ENCODE results near the gene KMT2E.
"Not testable (repeated sequence)": the region's sequence is repeated elsewhere in the genome, so short reads cannot be mapped to it uniquely, and the experiment has no call there.

The KMT2E gene

DNA sequence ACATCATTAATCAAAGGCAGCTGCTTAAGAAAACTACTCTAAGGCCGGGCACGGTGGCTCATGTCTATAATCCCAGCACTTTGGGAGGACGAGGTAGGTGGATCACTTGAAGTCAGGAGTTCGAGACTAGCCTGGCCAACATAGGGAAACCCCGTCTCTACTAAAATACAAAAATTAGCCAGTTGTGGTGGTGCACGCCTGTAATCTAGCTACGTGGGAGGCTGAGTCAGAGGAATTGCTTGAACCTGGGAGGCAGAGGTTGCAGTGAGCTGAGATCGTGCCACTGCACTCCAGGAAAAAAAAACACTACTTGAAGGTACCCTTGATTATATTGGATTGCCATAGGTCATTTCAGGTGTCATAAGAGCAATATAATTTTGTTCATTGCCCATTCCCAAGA, 14.9 kb downstream of the KMT2E start:
- not testable (repeated sequence) for DNase-seq (ENCODE audit: low spot score)

DNA sequence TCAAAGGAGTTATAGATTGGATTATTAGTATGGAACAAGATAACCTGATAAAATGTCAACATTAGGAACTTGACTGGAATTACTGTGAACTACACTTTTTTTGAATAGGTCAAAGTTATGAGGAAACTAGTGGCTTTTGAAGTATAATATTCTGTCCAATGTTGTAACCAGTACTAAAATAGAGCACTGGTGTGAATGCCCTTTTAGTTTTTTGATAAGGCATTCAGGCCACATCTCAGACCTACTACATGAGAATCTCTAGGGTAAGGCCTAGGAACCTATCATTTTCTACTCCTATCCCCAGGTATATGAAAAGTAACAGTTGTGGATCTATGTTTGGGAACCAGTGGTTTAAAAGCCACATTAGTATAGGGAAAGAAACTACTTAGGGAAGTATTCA, 16.4 kb downstream of the KMT2E start:
- DNase-seq (ENCODE audit: low spot score) = no peak

DNA sequence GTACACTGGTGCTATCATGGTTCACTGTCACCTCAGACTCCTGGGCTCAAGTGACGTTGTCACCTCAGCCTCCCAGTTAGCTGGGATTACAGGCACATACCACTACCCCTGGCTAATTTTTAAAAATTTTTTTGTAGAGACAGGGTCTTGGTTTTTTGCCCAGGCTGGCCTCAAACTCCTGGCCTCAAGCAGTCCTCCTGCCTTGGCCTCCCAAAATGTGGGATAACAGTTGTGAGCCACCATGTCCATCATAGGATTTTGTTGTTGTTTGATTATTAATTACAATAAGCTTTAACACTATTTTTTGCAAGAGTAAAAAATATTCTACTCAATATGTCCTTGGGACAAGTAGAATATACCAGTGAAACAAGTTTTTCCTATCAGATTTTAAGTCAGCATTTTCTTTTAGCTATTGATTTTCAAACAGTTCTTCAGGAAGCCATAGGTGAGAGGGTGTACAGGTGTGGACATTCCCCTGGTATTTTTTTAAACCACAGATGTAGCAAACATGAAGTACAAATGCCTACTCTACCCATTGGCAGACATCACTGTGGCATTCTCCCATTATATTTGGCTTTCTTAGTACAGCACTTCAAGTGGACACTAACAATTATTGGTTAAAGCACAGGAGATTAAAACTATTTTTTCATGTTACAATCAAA, 18.7 kb downstream of the KMT2E start:
- no peak for DNase-seq (ENCODE audit: low spot score)

DNA sequence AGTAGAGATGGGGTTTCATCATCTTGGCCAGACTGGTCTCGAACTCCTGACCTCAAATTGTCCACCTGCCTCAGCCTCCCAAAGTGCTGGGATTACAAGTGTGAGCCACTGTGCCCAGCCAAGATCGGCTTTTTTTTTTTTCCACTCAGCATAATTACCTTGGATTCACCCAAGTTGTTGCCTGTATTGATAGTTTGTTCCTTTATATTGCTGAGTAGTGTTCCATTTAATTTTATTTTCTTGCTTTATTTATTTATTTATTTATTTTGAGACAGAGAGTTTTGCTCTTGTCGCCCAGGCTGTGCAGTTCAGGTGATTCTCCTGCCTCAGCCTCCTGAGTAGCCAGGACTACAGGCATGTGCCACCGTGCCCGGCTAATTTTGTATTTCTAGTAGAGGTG, 21.3 kb downstream of the KMT2E start:
- no peak for DNase-seq (ENCODE audit: low spot score)

DNA sequence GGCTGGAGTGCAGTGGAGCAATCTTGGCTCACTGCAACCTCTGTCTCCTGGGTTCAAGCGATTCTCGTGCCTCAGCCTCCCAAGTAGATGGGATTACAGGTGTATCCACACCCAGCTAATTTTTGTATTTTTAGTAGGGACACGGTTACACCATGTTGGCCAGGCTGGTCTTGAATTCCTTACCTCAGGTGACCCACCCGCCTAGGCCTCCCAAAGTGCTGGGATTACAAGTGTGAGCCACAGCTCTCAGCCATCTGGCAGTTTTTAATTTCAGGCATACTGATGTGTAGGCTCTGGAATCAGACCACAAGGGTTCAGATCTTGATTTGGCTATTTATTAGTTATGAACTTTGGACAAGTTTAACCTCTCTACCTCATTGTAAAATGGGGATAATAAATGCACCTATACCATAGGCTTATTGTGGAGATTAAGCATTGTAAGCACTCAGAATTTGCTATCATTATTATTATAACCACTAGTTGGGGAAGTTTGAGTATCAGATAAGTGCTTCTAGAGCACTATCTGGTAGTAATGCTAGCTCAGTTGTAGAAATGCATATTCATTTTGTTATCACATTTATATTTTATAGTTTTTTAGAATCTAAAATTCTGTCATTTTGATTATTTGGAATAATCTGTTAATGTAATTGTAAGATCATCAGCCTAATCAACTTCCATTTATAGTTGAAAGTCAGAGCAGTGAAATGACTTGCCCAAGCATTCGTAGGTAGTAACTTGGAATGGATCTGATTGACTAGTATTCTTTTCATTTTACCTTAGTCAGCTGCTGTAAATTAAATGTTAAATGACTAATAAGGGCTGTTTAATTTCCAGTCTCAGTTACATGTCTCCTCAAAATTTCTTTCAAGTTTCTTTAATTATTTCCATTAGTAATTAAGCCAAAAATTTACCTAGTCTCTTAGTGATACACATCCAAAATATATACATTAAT, 22.5 kb downstream of the KMT2E start:
- DNase-seq (ENCODE audit: low spot score) = no peak

DNA sequence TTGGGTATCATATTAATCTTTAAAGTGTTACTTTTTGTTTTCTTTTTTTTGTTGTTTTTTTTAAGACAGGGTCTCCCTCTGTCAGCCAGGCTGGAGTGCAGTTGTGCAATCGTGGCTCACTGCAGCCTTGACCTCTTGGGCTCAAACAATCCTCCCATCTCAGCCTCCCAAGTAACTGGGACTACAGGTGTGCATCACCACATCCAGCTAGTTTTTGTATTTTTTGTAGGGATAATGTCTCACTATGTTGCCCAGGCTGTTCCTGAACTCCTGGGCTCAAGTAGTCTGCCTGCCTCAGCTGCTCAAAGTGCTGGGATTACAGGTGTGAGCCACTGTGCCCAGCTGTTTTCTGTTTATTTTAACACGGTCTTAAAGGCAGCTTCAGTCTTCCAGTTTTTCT, 23.3 kb downstream of the KMT2E start:
- DNase-seq (ENCODE audit: low spot score) = no peak

DNA sequence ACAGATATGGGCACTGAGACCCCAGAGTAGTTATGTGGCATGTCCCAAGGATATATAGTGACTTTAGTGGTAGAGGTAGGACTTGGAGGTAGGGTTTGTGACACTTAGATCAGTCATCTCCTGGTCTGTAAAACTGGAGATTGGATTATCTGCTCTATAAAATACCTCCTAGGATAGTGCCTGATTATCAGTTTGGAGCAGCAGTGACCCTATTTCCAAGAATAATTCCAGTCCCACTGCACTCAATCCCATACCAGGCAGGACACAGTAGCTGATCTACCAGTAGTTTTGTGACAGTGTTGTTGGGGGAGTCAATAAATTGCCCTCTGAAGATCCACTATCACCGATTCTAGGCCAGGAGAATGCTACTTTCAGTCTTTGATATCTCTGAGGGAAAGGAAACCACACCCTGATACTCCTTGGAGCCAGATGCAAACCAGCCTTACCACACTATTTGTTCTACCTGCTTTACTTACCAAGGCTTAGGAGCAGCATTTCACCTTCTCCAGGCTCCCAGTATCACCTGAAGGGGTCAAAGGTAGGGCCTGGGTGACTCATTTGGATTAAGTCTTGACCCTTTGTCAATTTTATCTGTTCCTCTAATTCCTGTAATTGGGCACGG, 30.6 kb downstream of the KMT2E start:
- DNase-seq (ENCODE audit: low spot score) = no peak

DNA sequence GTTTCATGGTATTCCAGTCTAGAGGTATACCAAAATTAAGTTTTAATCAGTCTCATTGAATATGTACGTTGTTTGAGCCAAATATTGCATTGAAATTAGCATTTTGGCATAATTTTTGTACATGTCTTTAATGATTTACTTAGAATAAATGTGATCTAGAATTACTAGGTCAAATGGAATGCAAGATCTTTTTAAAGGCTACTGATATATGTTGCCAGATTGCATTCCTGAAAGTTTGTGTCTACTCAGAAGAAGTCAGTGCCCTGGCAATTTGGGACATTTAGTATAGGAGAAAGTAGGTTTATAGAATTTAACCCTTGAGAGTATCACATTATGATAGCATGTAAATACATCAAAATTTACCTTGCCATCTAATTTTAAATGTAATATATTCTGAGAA, 32.4 kb downstream of the KMT2E start:
- DNase-seq (ENCODE audit: low spot score) = no peak

DNA sequence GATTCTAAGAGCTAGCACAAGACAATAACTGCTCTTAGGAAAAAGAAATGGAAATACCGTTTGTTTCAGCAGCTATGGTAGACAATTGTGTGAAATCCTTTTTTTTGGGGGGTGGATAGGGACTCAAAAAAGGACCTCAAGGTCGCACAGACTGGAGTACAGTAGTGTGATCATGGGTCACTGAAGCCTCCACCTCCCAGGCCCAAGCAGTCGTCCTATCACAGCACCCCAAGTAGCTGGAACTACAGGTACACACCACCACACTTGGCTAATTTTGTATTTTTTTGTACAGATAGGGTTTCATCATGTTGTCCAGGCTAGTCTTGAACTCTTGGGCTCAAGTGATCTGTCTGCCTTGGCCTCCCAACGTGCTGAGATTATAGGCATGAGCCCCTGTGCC, 33.9 kb downstream of the KMT2E start:
- no peak for DNase-seq (ENCODE audit: low spot score)

DNA sequence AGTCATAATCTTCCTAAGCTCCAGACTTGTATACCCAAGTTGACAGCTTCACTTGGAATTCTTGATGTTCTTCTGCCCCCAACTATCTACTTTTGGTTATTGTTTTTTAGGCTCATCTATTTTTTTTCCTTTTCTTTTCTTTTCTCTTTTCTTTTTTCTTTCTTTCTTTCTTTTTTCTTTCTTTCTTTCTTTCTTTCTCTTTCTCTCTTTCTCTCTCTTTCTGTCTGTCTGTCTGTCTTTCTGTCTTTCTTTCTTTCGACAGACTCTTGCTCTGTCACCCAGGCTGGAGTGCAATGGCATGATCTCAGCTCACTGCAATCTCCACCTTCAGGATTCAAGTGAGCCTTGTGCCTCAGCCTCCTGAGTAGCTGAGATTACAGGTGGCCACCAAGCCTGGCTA, 36.5 kb downstream of the KMT2E start:
- DNase-seq (ENCODE audit: low spot score) = no peak

DNA sequence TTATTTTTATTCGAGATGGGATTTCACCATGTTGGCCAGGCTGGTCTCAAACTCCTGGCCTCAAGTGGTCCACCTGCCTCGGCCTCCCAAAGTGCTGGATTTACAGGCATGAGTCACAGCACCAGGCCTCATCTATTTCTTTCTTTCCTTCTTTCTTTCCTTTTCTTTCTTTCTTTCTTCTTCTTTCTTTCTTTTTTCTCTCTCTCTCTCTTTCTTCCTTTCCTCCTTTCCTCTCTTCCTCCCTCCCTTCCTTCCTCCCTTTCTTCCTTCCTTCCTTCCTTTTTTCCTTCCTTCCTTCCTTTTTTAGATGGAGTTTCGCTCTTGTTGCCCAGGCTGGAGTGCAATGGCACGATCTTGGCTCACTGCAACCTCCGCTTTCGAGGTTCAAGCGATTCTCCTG, 36.9 kb downstream of the KMT2E start:
- not testable (repeated sequence) for DNase-seq (ENCODE audit: low spot score)

DNA sequence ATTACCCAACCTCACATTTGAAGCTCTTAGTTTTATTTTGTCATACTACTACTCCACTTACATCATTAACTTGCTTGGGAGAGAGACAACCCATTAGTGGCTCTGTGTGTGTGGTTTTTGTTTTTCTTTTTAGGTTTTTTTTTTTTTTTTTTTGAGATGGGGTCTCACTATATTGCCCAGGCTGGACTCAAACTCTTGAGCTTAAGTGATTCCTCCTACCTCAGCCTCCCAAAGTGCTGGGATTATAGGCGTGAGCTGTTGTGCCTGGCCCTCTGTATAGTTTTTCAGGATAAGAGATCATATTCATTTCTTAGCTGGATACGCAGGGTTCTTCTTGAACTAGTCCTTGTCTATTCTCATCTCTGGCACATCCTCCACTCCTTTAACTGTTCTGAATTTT, 41.1 kb downstream of the KMT2E start:
- no peak for DNase-seq (ENCODE audit: low spot score)

DNA sequence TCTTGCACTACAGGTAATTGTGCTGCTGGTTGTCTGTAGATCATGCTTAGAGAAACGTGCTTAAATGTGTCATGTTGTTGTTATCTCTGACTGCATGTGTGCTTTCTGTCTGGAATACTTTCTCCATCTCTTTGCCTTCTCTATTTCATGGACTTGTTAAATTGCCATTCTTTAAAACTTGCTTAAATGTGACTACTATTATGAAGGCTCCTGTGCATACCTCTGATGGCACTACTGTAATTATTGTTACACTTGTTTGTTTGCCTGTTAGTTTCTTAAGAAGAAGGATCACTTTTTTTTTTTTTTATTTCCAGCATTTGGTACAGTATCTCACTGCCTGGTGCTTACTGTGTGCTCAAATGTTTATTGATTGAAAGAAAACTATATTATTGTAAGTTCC, 41.6 kb downstream of the KMT2E start:
- DNase-seq (ENCODE audit: low spot score) = no peak

DNA sequence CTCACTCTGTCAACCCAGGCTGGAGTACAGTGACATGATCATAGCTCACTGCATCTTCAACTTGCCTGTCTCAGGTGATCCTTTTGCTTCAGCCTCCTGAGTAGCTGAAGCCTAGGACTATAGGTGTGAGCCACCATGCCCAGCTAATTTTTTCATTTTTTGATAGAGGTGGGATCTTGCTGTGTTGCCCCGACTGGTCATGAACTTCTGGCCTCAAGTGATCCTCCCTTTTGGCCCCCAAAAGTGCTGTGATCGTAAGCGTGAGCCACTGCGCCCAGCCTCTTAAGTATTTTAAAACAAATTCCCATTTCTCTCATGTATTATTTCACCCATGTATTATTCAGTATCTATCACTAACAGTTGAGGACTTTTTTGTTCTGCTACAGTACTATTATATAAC, 43.5 kb downstream of the KMT2E start:
- DNase-seq (ENCODE audit: low spot score) = no peak

DNA sequence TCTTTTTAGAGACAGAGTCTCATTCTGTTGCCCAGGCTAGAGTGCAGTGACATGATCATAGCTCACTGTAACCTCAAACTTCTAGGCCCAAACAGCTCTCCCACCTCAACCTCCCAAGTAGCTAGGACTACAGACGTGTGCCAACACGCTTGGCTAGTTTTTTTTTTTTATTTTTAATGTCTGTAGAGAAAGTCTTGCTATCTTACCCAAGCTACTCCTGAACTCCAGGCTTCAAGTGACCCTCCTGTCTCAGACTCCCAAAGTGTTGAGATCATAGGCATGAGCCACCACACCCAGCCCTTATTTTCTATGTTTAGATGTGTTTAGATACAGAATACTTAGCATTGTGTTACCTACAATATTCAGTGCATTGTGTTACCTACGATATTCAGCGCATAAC, 46.4 kb downstream of the KMT2E start:
- DNase-seq (ENCODE audit: low spot score) = no peak

DNA sequence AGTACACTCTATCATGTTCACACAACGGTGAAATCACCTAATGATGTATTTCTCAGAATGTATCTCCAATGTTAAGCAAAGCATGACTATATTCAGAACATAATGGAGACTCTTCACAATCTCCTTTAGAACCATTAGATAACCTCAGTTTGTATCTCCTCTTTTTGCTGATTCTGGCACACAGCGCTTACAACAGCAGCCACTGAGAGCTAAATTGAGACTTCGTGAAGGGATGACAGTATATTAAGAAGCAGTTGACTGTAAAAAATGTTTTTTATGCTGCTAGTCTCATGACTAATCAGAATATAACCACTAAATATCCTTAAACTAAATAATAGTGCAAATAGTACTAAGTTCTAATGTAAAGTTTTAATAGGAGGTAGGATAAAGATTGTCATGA, 46.9 kb downstream of the KMT2E start:
- no peak for DNase-seq (ENCODE audit: low spot score)

DNA sequence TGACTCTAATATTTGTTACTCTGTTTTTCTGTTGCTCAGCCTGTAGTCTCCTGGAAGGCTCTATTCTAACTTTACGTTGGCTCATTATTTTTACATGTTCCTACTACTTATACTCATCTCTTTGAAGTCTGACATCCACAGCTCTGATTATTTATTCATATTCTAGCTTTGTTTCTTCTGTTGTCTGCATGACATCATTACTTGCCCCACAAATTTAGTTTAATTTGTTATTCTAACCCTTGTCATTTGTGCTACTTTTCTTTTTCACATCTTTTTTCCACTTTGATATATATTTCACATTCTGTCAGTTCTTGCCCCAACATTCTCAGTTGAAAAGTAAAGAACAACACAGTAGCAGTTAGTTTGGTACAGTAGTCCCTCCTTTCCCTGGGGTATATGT, 51.1 kb downstream of the KMT2E start:
- no peak for DNase-seq (ENCODE audit: low spot score)

DNA sequence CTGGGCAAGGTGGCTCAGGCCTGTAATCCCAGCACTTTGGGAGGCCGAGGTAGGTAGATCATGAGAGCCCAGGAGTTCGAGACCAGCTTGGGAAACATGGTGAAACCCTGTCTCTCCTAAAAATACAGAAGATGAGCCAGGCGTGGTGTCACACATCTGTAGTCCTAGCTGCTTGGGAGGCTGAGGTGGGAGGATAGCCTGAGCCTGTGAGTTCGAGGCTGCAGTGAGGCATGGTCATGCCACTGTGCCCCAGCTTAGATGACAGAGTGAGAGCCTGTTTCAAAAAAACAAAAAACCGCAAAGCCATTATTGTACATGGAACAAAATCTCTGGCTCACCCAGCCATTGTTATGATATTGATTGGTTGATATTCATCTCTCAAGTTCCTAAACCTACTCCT, 53.7 kb downstream of the KMT2E start:
- DNase-seq (ENCODE audit: low spot score) = no peak

DNA sequence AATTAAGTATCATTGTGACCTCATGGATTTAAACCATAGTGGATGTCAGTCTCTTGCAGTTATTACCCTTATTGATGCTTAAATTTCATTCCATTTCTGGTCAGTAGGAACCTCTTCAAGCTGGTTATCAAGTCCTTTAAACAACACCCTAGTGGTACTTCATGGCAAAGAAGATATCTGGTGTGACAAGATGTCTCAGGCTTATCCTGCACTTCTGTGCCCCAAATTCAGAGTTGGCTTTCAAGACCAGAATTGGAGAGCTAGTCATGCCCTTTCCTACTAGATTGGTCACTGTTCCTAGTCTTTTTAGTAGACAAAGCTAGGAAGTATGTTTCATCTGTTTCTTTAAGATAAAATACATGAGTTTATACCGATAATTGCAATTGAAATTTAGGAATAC, 54.9 kb downstream of the KMT2E start:
- DNase-seq (ENCODE audit: low spot score) = no peak

DNA sequence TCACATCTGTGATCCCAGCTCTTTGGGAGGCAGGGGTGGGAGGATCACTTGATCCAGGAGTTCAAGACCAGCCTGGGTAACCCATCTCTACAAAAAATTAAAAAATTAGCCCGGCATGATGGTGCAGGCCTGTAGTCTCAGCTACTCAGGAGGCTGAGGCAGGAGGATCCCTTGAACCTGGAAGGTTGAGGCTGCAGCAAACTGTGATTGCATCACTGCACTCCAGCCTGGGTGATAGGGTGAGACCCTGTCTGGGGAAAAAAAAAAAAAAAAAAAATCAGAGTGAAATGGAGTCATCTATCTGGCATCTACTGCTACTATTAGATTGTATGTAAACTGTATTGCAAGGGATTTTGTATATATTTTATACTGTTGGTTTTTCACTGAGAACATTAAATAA, 59.1 kb downstream of the KMT2E start:
- DNase-seq (ENCODE audit: low spot score) = no peak

DNA sequence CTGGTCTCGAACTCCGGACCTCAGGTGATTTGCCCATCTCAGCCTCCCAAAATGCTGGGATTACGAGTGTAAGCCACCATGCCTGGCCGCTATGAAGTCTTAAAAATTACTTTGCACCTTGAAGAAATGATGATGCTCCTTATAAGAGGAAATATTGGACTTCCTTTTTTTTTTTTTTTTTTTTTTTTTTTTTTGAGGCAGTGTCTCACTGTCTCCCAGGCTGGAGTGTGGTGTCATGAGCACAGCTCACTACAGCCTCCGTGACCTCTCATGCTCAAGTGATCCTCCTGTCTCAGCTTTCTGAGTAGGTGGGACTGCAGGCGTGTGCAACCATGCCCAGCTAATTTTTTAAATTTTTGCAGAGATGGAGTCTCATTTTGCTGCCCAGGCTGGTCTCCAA, 65.3 kb downstream of the KMT2E start:
- DNase-seq (ENCODE audit: low spot score) = no peak

DNA sequence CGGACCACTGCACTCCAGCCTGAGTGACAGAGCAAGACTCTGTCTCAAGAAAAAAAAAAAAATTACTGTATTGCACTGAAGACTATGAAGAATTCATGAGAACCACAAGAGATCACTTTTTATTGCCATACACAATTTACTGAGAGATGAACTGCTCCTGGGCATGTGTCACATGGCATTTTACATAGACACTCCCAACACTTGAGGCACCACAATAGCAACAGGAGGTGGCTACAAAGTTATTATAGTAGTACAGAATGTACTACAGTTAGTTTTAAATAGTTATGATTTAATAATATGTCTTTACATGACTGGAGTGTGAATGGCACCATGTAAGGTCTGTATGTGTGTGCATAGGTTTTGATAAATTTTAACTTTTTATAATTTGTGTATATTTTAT, 70.6 kb downstream of the KMT2E start:
- DNase-seq (ENCODE audit: low spot score) = no peak

DNA sequence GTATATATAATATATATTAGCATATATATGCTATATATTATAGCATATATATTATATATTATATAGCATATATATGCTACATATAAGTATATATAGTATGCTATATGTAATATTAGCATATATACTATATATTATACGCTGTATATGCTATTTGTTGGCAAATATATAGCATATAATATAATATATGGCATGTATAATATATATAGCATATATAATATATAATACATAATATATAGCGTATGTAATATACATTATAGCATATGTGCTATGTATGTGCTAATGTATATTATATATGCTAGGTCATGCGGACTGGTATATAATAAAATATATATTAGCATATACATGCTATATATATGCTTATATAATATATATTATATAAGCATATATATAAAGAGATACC, 72.8 kb downstream of the KMT2E start:
- DNase-seq (ENCODE audit: low spot score) = no peak

All from putamen (tissue), 1 donor.